Uterus (tissue), 2 donors: ENCODE results near the gene DNAJC19.
A peak's percentile ranks its signal among the peaks of the same experiment; 100 is the strongest.

Experiments used
- POLR2A ChIP-seq, 2 donors: fragments of 450-650 bp; IDR thresholded peaks; one replicate each; pipeline ENCODE4 v1.6.1; 2016; ENCODE audit warnings: antibody characterized with exemption in 2 of 2, mild to moderate bottlenecking in 1 of 2, moderate library complexity in 1 of 2
- TF ChIP-seq, protein P1 (sequence below), 4 experiments: fragments of 200-600 bp in 2 of 4; fragments of 450-650 bp in 2 of 4; sonication (generic) in 2 of 4; IDR thresholded peaks; one replicate each; pipeline ENCODE4 v1.5.1; 2016 to 2019; ENCODE audit warnings: antibody characterized with exemption in 4 of 4, mild to moderate bottlenecking in 2 of 4, moderate library complexity in 1 of 4

- TF ChIP-seq, protein P1, sequence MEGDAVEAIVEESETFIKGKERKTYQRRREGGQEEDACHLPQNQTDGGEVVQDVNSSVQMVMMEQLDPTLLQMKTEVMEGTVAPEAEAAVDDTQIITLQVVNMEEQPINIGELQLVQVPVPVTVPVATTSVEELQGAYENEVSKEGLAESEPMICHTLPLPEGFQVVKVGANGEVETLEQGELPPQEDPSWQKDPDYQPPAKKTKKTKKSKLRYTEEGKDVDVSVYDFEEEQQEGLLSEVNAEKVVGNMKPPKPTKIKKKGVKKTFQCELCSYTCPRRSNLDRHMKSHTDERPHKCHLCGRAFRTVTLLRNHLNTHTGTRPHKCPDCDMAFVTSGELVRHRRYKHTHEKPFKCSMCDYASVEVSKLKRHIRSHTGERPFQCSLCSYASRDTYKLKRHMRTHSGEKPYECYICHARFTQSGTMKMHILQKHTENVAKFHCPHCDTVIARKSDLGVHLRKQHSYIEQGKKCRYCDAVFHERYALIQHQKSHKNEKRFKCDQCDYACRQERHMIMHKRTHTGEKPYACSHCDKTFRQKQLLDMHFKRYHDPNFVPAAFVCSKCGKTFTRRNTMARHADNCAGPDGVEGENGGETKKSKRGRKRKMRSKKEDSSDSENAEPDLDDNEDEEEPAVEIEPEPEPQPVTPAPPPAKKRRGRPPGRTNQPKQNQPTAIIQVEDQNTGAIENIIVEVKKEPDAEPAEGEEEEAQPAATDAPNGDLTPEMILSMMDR (IDR thresholded peaks at IDR 0.05), result no peak
- TF ChIP-seq POLR2A (IDR thresholded peaks at IDR 0.05), result peak; percentile 36 to 76
Observed at GRCh38 chr3:180989291-180990163, at the start of gene DNAJC19.
